Colon (tissue), 2 donors: ENCODE measurements around the gene AFG3L2.
"Not testable (repeated sequence)": the region's sequence is repeated elsewhere in the genome, so short reads cannot be mapped to it uniquely, and the experiment has no call there.

ENCODE experiments used
- FAIRE-seq: peaks from 2 replicates; lab custom pipeline; 2012; peaks lifted over from hg19 to GRCh38; lab: Jason Lieb, UNC
- donor health status: control.
- donor health status: control.

Gene AFG3L2

DNA sequence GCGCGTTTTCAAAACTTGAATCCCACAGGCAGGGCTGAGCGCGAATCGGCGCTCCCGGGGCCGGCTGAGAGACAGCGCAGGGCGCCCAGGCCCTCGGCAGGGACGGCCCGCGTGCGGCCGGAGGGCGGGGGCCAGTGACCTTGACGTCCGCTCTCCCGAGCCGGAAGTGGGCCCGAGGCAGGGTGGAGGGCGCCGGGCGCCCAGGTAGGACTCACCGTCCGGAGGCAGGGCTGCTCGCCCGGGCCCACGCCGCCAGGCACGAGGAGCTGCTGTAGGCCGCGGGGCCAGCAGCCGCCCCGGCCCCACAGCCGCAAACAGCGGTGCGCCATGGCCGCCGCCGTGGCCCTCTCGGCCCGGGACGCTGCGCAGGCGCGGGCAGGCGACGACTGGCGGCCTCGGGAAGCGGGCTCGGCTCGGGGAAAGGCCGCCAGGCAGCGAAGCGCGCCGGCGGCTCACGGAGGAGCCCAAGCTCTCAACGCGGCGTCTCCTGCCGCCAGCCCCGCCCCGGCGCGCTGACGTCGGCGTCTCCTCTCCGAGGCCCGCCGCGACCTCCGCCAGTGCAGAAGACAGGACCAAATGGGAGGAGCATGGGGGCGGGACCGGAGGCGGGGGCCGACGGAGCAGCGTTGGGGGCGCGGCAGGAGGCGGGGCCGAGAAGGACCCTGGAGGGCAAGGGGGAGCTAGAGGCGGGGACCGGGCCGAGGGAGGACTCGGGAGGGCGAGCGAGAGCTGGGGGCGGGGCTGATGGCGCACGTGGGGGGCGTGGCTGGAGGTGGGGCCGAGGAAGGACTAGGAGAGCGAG lies at the start of gene AFG3L2:
AFG3L2 (minus strand) TSS at position 474 of the 802 bp plus-strand sequence; CDS start at position 329, 145 bp downstream.
- no peak for FAIRE-seq

DNA sequence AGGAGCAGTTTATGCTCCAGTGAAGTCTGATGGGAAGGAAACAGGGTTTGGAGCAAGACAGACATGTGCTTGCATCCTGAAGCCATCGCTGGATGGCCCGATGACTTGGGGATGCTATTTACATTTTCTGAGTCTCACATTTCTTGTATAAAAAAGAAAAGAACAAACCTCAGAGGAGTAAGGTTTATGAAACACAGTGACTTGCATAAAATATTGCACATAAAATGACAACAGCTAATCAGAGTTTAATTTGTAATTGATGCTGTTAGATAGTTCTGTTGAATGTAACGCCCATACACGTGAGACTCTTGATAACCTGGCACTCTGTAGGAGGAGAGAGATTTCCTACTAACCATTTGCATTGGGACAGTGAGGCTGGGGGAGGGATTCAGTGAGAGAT lies 47.2 kb upstream of the AFG3L2 start:
- FAIRE-seq: no peak

- FAIRE-seq: no peak
These were observed 46.8 kb upstream of the AFG3L2 start for GRCh38 chr18:12423820-12424219.

GRCh38 chr18:12423393-12423792 lies 46.4 kb upstream of the AFG3L2 start:
- no peak for FAIRE-seq

- FAIRE-seq: no peak
These were observed 45.9 kb upstream of the AFG3L2 start for GRCh38 chr18:12422936-12423335.

- FAIRE-seq: no peak
These were observed 44.7 kb upstream of the AFG3L2 start for GRCh38 chr18:12421732-12422131.

DNA sequence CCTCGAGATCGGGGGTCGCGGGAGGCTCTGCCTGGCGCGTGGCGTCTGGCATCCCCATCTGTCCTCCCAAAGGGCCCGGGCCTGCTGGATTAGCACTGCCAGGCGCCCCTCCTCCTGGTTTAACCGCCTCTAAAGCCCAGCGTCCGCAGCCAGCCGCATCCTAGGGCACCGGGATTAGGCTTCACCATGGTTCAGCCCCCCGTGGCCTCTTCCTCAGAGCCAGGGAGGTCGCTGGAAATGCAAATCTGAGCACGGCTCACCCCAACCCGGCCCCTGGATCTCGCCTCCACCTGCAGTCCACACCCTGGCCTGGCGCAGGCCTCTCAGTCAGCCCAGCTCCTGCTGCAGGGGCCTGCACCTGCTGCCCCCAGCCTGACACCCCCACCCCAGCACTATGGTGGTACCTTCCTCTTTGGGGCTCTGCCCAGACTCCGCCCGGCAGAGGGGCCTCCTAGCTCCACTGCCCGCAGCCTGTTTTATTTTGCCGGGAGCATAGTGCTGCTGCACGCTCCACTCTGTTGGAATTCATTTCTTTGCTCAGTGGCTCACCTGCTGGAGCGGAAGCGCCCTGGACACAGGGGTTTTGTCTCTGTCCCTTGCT lies 43.9 kb upstream of the AFG3L2 start:
- FAIRE-seq: no peak

GRCh38 chr18:12417687-12418086 lies 40.7 kb upstream of the AFG3L2 start:
- FAIRE-seq: no peak

DNA sequence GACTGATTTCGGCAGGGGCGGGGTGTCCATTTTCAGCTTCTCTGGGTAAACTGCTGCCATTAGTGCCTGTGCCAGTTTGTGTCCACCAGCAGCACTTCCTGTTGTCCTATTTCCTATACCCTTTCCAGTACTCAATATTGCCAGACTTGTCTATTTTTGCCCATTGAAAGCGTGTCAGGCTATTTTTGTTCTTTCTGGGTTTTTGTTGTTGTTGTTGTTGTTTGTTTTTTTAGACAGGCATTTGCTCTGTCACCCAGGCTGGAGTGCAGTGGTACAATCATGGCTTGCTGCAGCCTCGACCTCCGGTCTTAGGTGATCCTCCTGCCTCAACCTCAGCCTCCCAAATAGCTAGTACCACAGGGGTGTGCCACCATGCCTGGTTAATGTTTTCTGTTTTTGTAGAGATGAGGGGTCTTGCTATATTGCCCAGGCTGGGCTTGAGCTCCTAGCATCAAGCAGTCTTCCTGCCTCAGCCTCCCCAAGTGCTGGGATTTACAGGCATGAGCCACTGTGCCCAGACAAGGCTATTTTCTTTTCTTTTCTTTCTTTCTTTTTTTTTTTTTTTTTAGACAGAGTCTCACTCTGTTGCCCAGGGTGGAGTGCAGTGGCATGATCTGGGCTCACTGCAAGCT lies 39.2 kb upstream of the AFG3L2 start:
- FAIRE-seq: no peak

GRCh38 chr18:12411456-12411855 lies 34.4 kb upstream of the AFG3L2 start:
- FAIRE-seq: no peak

GRCh38 chr18:12410747-12411146 lies 33.7 kb upstream of the AFG3L2 start:
- not testable (repeated sequence) for FAIRE-seq

DNA sequence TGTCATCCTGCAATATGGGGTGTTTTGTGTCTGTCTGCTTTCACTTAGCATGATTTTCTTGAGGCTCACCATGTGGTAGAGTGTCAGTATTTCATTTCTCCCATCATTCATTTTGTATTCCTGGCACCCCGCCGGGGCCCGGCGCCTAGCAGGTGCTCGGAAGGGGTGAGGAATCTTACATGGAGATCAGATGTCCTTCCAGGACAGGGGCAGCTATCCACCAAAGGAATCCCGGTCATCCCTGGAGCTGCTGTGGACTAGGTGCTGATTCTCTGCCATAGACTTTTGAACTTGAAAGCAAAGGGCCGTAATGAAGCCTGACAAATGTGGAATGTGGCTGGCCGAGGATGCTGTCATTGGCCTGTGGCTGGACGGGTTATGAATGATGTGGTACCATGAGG lies 33.1 kb upstream of the AFG3L2 start:
- FAIRE-seq: no peak

DNA sequence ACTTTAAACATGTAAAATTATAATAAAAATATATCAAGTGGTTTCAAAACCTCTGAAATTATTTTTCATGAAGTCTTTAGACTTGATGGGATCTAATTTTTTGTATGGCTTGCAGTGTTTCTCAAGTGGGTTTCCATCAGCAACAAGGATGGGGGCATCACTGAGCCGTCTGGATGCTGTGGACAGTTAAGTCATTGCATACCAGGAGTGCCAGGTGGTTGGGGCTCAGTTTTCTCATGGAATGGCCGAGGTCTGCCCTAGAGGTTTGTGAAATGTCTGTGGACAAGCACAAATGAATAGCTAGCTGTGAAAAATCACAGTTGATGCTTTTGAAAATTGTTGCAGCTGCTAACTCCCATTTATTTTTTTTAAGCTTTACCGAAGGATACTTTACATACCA lies 32.4 kb upstream of the AFG3L2 start:
- FAIRE-seq: no peak

DNA sequence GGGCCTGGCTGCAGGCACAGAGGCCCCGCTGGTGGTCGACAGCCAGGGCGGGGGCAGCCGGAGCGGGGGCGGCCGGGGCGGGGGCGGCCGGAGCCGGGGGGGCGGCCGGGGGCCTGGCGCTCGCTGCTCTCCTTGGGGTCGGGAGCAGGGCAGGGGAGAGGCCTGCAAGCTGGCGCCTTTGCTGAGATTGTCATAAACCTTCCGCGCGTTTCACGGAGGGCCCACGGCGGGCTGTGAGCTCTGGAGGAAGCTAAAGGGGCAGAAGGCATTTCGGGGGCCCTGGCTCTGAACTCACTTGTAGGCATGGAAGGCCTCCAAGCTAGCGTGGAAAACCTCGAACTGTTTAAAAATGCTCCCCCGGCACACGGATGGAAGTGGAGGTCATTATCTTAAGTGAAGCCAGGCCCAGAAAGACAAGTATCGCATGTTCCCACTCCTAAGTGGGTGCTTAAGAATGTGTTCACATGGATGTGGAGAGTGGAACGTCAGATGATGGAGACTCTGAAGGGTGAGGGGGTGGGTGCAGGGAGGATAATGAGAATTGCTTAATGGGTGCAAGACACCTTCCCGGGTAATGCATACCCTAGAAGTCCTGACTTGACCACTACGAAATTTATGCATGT lies 31.3 kb upstream of the AFG3L2 start:
- no peak for FAIRE-seq

- FAIRE-seq: no peak
These were observed 29.5 kb upstream of the AFG3L2 start for GRCh38 chr18:12406371-12407111.

GRCh38 chr18:12405066-12405465 lies 28.0 kb upstream of the AFG3L2 start:
- no peak for FAIRE-seq

GRCh38 chr18:12403601-12404506 lies 26.8 kb upstream of the AFG3L2 start:
- FAIRE-seq: no peak

GRCh38 chr18:12401881-12402280 lies 24.9 kb upstream of the AFG3L2 start:
- FAIRE-seq: no peak

DNA sequence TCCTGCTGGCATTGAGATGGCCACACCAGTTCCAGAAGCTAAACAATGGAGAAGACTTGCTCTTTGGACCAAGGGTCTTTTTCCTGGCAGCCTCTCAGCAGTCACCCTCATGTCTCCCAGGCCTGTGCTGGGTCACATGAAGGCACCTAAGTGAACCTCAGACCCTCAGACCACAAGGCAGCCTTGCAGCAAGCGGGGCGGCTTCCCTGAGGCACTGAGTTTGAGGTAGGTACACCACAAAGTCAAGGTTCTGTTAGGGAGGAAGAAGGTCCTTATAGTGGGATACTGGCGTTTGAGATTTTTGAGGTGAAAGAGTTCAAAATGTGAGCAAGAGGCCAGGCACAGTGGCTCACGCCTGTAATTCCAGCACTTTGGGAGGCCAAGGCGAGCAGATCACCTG lies 22.2 kb upstream of the AFG3L2 start:
- no peak for FAIRE-seq

- no peak for FAIRE-seq
These were observed 21.6 kb upstream of the AFG3L2 start for GRCh38 chr18:12398625-12399024.

DNA sequence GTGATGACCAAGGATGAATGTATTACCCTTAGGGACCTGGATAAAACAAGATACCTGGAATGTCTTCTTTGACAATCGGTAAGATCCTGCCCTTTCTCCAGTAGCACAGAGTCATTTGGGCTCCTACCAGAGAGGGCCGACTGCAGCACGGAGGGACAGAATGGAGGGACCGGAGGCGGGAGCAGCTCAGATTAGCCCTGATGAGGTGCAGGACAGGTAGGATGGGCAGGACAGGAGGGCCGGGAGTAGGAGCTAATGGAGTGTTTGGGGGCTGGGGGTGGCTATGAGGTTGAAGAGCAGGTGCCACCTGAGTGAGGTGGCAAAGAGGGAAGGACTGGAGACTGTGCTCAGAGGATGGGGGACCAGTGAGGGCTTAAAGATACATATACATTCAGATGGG lies 20.8 kb upstream of the AFG3L2 start:
- no peak for FAIRE-seq
